22Rv1 (cell line): ENCODE measurements around the gene LTK.

ENCODE experiments used
- CTCF ChIP-seq: fragments of 450-650 bp; IDR thresholded peaks from 2 replicates; pipeline ENCODE4 v1.5.1; 2017; ENCODE audit warnings: mild to moderate bottlenecking
- ZFX ChIP-seq: fragments of 450-650 bp; IDR thresholded peaks from 2 replicates; pipeline ENCODE4 v1.6.1; 2017; ENCODE audit warnings: antibody characterized with exemption, borderline replicate concordance

- TF ChIP-seq CTCF (no peak), ZFX (no peak)
Observed at GRCh38 chr15:41483519-41483918, 30.1 kb downstream of the LTK start.
